WTC11 (cell line): ENCODE data around the gene FUNDC1. TPM values are rescaled to one million over a fixed set of nuclear protein-coding genes. Genes with fewer than 3 reads are reported as not detected.

ENCODE experiments used
- ATAC-seq: fragments of 200-7000 bp; cut with Tn5 transposase; 2 replicates; pipeline ENCODE4 v1.10.0; 2021; ENCODE audit warnings: mild to moderate bottlenecking, moderate library complexity
- CTCF ChIA-PET: fragments of 300-600 bp; sonication (Branson Sonifier 250); formaldehyde crosslinking; loops from one replicate; lab custom pipeline; 2021; ENCODE audit warnings: antibody characterized with exemption; lab: Charles Lee
- POLR2A ChIA-PET: fragments of 350-600 bp; sonication (Branson Sonifier 250); formaldehyde crosslinking; loops from one replicate; lab custom pipeline; 2021; ENCODE audit warnings: antibody characterized with exemption; lab: Charles Lee
- DNase-seq: peaks from one replicate; pipeline ENCODE4 v3.0.0; 2021; ENCODE audit warnings: low spot score
- H3K27ac Mint-ChIP-seq: 2 replicates; pipeline ENCODE4 v1.8.0; 2021; ENCODE audit warnings: mixed read lengths
- H3K27me3 Mint-ChIP-seq: 2 replicates; pipeline ENCODE4 v1.8.0; 2021; ENCODE audit warnings: low read depth, mild to moderate bottlenecking, moderate library complexity, mixed read lengths
- H3K36me3 Mint-ChIP-seq: 2 replicates; pipeline ENCODE4 v1.8.0; 2021; ENCODE audit warnings: mixed read lengths
- H3K4me1 Mint-ChIP-seq: 2 replicates; pipeline ENCODE4 v1.8.0; 2022; ENCODE audit warnings: mixed read lengths
- H3K4me3 Mint-ChIP-seq: 2 replicates; pipeline ENCODE4 v1.8.0; 2021; ENCODE audit warnings: mild to moderate bottlenecking, moderate library complexity, mixed read lengths
- H3K9me3 Mint-ChIP-seq: 2 replicates; pipeline ENCODE4 v1.8.0; 2021; ENCODE audit warnings: mixed read lengths
- FOXK1 ChIP-seq: sonication (generic); formaldehyde crosslinking; IDR thresholded peaks from 2 replicates; pipeline ENCODE4 v1.8.0; 2022; ENCODE audit warnings: mild to moderate bottlenecking, moderate library complexity, missing genetic modification reagents
- GABPB1 ChIP-seq: sonication (generic); formaldehyde crosslinking; IDR thresholded peaks from 2 replicates; pipeline ENCODE4 v1.8.1; 2023; ENCODE audit warnings: mild to moderate bottlenecking, missing genetic modification reagents
- GRHL2 ChIP-seq: fragments of 250-450 bp; sonication (Bioruptor Pico); IDR thresholded peaks from 2 replicates; pipeline ENCODE4 v1.8.0; 2022; ENCODE audit warnings: mild to moderate bottlenecking, moderate library complexity; ENCODE audit not compliant: insufficient replicate concordance, severe bottlenecking
- JAZF1 ChIP-seq: fragments of 250-450 bp; sonication (Bioruptor Pico); IDR thresholded peaks from 2 replicates; pipeline ENCODE4 v1.9.0; 2021; ENCODE audit warnings: moderate library complexity, mild to moderate bottlenecking, inconsistent platforms
- NFATC4 ChIP-seq: fragments of 250-450 bp; sonication (Bioruptor Pico); IDR thresholded peaks from 2 replicates; pipeline ENCODE4 v1.9.0; 2021; ENCODE audit warnings: mild to moderate bottlenecking
- NFE2L1 ChIP-seq: sonication (generic); formaldehyde crosslinking; IDR thresholded peaks from 2 replicates; pipeline ENCODE4 v1.8.1; 2023; ENCODE audit warnings: missing genetic modification reagents
- NR3C1 ChIP-seq: sonication (generic); formaldehyde crosslinking; conservative IDR thresholded peaks from 2 replicates; pipeline ENCODE4 v1.8.1; 2023; ENCODE audit warnings: low read depth, mild to moderate bottlenecking, missing genetic modification reagents
- OVOL2 ChIP-seq: fragments of 250-450 bp; sonication (Bioruptor Pico); IDR thresholded peaks from 2 replicates; pipeline ENCODE4 v1.9.0; 2021; ENCODE audit warnings: mild to moderate bottlenecking, borderline replicate concordance
- PRRX2 ChIP-seq: fragments of 250-450 bp; sonication (Bioruptor Pico); IDR thresholded peaks from 2 replicates; pipeline ENCODE4 v1.8.0; 2021; ENCODE audit warnings: mild to moderate bottlenecking
- SOX15 ChIP-seq: fragments of 250-450 bp; sonication (Bioruptor Pico); IDR thresholded peaks from 2 replicates; pipeline ENCODE4 v1.9.0; 2021; ENCODE audit warnings: mild to moderate bottlenecking
- ZBTB21 ChIP-seq: sonication (generic); formaldehyde crosslinking; IDR thresholded peaks from 2 replicates; pipeline ENCODE4 v1.8.1; 2023; ENCODE audit warnings: mild to moderate bottlenecking, missing genetic modification reagents, borderline replicate concordance
- ZNF219 ChIP-seq: sonication (generic); formaldehyde crosslinking; IDR thresholded peaks from 2 replicates; pipeline ENCODE4 v1.8.0; 2023; ENCODE audit warnings: missing genetic modification reagents, mild to moderate bottlenecking, borderline replicate concordance
- ZNF232 ChIP-seq: sonication (generic); formaldehyde crosslinking; IDR thresholded peaks from 2 replicates; pipeline ENCODE4 v1.8.0; 2022; ENCODE audit warnings: mild to moderate bottlenecking, missing genetic modification reagents
- ZNF263 ChIP-seq: sonication (generic); formaldehyde crosslinking; IDR thresholded peaks from 2 replicates; pipeline ENCODE4 v1.8.1; 2022; ENCODE audit warnings: low read depth, mild to moderate bottlenecking, moderate library complexity, missing genetic modification reagents
- ZNF671 ChIP-seq: fragments of 250-450 bp; sonication (Bioruptor Pico); IDR thresholded peaks from 2 replicates; pipeline ENCODE4 v1.8.0; 2021; ENCODE audit warnings: mild to moderate bottlenecking
- total RNA-seq: library from RNA; stranded (reverse); gene quantifications from 3 replicates; pipeline ENCODE4 v1.2.3, GENCODE V29; 2021
- TF ChIP-seq, protein P1 (sequence below): fragments of 250-450 bp; sonication (Bioruptor Pico); IDR thresholded peaks from 2 replicates; pipeline ENCODE4 v1.9.0; 2021; ENCODE audit warnings: mild to moderate bottlenecking, borderline replicate concordance
- TF ChIP-seq, protein P2 (sequence below): fragments of 250-450 bp; sonication (Bioruptor Pico); IDR thresholded peaks from 2 replicates; pipeline ENCODE4 v1.9.0; 2021; ENCODE audit warnings: moderate library complexity, mild to moderate bottlenecking, inconsistent platforms, borderline replicate concordance
- TF ChIP-seq, protein P3 (sequence below): sonication (generic); formaldehyde crosslinking; IDR thresholded peaks from 2 replicates; pipeline ENCODE4 v1.8.0; 2023; ENCODE audit warnings: missing genetic modification reagents, mild to moderate bottlenecking, borderline replicate concordance
- TF ChIP-seq, protein P4 (sequence below): sonication (generic); formaldehyde crosslinking; IDR thresholded peaks from 2 replicates; pipeline ENCODE4 v1.8.1; 2022; ENCODE audit warnings: missing genetic modification reagents, borderline replicate concordance
- TF ChIP-seq, protein P5 (sequence below): fragments of 250-450 bp; sonication (Bioruptor Pico); IDR thresholded peaks from 2 replicates; pipeline ENCODE4 v1.8.0; 2021; ENCODE audit warnings: mild to moderate bottlenecking
- TF ChIP-seq, protein P6 (sequence below): sonication (generic); formaldehyde crosslinking; conservative IDR thresholded peaks from 2 replicates; pipeline ENCODE4 v1.8.1; 2022; ENCODE audit warnings: mild to moderate bottlenecking, missing genetic modification reagents
- TF ChIP-seq, protein P7 (sequence below): sonication (generic); formaldehyde crosslinking; IDR thresholded peaks from 2 replicates; pipeline ENCODE4 v1.8.0; 2023; ENCODE audit warnings: missing genetic modification reagents

The FUNDC1 gene
- total RNA-seq, 1 experiment from 2014 or later = 20.7 TPM

DNA sequence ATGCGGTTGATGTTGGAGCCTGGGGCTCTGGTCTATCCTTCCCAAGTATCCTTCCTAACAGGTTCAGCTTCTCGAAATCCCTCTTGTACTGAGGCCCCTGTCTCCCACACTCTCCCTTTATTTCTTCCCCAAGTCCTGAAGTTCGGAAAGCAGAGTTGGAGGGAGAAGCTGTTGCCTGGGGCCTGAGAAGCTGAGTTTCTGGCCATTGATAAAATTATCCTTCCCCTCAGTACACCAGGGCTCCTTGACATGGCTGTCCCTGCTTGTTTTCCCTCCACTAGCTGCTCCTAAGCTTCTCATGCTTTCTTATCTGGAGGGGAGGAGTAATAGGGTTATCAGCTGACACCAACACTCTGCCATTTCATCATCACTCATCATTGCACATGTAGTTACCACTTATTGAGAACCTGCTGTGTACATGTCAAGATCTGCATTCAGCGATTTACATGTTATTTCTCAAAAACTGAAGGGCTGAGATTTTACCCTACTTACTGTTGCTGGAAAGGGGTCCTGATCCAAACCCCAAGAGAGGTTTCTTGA lies 58.0 kb downstream of the FUNDC1 start (continued):
- TF ChIP-seq, protein P1, sequence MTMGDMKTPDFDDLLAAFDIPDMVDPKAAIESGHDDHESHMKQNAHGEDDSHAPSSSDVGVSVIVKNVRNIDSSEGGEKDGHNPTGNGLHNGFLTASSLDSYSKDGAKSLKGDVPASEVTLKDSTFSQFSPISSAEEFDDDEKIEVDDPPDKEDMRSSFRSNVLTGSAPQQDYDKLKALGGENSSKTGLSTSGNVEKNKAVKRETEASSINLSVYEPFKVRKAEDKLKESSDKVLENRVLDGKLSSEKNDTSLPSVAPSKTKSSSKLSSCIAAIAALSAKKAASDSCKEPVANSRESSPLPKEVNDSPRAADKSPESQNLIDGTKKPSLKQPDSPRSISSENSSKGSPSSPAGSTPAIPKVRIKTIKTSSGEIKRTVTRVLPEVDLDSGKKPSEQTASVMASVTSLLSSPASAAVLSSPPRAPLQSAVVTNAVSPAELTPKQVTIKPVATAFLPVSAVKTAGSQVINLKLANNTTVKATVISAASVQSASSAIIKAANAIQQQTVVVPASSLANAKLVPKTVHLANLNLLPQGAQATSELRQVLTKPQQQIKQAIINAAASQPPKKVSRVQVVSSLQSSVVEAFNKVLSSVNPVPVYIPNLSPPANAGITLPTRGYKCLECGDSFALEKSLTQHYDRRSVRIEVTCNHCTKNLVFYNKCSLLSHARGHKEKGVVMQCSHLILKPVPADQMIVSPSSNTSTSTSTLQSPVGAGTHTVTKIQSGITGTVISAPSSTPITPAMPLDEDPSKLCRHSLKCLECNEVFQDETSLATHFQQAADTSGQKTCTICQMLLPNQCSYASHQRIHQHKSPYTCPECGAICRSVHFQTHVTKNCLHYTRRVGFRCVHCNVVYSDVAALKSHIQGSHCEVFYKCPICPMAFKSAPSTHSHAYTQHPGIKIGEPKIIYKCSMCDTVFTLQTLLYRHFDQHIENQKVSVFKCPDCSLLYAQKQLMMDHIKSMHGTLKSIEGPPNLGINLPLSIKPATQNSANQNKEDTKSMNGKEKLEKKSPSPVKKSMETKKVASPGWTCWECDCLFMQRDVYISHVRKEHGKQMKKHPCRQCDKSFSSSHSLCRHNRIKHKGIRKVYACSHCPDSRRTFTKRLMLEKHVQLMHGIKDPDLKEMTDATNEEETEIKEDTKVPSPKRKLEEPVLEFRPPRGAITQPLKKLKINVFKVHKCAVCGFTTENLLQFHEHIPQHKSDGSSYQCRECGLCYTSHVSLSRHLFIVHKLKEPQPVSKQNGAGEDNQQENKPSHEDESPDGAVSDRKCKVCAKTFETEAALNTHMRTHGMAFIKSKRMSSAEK (CRISPR knock-in tag) = no peak
- TF ChIP-seq, protein P2, sequence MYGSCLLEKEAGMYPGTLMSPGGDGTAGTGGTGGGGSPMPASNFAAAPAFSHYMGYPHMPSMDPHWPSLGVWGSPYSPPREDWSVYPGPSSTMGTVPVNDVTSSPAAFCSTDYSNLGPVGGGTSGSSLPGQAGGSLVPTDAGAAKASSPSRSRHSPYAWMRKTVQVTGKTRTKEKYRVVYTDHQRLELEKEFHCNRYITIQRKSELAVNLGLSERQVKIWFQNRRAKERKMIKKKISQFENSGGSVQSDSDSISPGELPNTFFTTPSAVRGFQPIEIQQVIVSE (CRISPR knock-in tag) = no peak
- TF ChIP-seq, protein P3, sequence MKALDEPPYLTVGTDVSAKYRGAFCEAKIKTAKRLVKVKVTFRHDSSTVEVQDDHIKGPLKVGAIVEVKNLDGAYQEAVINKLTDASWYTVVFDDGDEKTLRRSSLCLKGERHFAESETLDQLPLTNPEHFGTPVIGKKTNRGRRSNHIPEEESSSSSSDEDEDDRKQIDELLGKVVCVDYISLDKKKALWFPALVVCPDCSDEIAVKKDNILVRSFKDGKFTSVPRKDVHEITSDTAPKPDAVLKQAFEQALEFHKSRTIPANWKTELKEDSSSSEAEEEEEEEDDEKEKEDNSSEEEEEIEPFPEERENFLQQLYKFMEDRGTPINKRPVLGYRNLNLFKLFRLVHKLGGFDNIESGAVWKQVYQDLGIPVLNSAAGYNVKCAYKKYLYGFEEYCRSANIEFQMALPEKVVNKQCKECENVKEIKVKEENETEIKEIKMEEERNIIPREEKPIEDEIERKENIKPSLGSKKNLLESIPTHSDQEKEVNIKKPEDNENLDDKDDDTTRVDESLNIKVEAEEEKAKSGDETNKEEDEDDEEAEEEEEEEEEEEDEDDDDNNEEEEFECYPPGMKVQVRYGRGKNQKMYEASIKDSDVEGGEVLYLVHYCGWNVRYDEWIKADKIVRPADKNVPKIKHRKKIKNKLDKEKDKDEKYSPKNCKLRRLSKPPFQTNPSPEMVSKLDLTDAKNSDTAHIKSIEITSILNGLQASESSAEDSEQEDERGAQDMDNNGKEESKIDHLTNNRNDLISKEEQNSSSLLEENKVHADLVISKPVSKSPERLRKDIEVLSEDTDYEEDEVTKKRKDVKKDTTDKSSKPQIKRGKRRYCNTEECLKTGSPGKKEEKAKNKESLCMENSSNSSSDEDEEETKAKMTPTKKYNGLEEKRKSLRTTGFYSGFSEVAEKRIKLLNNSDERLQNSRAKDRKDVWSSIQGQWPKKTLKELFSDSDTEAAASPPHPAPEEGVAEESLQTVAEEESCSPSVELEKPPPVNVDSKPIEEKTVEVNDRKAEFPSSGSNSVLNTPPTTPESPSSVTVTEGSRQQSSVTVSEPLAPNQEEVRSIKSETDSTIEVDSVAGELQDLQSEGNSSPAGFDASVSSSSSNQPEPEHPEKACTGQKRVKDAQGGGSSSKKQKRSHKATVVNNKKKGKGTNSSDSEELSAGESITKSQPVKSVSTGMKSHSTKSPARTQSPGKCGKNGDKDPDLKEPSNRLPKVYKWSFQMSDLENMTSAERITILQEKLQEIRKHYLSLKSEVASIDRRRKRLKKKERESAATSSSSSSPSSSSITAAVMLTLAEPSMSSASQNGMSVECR (CRISPR knock-in tag) = no peak
- TF ChIP-seq ZNF671 = no peak
- TF ChIP-seq, protein P4, sequence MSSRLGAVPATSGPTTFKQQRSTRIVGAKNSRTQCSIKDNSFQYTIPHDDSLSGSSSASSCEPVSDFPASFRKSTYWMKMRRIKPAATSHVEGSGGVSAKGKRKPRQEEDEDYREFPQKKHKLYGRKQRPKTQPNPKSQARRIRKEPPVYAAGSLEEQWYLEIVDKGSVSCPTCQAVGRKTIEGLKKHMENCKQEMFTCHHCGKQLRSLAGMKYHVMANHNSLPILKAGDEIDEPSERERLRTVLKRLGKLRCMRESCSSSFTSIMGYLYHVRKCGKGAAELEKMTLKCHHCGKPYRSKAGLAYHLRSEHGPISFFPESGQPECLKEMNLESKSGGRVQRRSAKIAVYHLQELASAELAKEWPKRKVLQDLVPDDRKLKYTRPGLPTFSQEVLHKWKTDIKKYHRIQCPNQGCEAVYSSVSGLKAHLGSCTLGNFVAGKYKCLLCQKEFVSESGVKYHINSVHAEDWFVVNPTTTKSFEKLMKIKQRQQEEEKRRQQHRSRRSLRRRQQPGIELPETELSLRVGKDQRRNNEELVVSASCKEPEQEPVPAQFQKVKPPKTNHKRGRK (CRISPR knock-in tag) = no peak

DNA sequence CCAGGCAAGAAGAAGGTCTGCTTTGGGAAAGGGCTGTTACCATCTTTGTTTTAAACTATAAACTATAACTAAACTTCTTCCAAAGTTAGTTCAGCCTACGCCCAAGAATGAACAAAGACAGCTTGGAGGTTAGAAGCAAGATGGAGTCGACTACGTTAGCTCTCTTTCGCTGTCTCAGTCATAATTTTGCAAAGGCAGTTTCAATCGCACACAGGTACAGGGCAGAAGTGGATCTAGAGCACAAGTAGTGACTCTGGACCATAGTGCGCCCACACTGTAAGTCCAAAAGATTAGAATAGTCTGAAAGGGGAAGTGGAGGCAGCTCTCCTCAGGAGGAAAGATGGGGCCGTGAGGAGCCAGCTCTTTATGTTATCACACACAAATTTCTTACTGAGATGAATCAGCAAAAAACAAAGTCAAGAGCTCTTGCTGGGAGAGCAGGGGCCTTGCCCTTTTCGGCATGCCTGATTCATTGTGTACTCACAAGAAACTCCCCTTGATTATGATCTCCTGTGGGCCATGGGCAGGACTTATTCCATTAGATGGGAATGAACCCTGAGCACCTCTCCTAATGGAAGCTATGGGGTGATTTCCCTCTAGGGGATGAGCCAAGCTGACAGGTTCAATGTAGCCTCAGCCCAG lies 58.6 kb downstream of the FUNDC1 start:
- no peaks in the 10 kb centered on the region for H3K9me3 Mint-ChIP-seq
- DNase-seq = no peak
- no peak overlapping the region for H3K27ac Mint-ChIP-seq
- H3K4me3 Mint-ChIP-seq = no peak overlapping the region
- POLR2A ChIA-PET = no interaction called here
- no peaks in the 10 kb centered on the region for H3K27me3 Mint-ChIP-seq
- H3K4me1 Mint-ChIP-seq = no peaks in the 10 kb centered on the region
- no peak for ATAC-seq
- CTCF ChIA-PET = interaction anchor here (1.2 kb wide), 1 partner anchor 525 kb away, joined by 3 read pairs; no protein-coding TSS in a partner anchor
- no peaks in the 10 kb centered on the region for H3K36me3 Mint-ChIP-seq
- TF ChIP-seq, protein P5, sequence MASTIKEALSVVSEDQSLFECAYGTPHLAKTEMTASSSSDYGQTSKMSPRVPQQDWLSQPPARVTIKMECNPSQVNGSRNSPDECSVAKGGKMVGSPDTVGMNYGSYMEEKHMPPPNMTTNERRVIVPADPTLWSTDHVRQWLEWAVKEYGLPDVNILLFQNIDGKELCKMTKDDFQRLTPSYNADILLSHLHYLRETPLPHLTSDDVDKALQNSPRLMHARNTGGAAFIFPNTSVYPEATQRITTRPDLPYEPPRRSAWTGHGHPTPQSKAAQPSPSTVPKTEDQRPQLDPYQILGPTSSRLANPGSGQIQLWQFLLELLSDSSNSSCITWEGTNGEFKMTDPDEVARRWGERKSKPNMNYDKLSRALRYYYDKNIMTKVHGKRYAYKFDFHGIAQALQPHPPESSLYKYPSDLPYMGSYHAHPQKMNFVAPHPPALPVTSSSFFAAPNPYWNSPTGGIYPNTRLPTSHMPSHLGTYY = no peak
- no peak for TF ChIP-seq NFATC4 (CRISPR knock-in tag)
- TF ChIP-seq ZNF219 (CRISPR knock-in tag) = no peak
- TF ChIP-seq NR3C1 (CRISPR knock-in tag) = no peak
- no peak for TF ChIP-seq PRRX2 (CRISPR knock-in tag)
- no peak for TF ChIP-seq SOX15 (CRISPR knock-in tag)
- TF ChIP-seq, protein P6, sequence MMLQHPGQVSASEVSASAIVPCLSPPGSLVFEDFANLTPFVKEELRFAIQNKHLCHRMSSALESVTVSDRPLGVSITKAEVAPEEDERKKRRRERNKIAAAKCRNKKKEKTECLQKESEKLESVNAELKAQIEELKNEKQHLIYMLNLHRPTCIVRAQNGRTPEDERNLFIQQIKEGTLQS (CRISPR knock-in tag) = no peak
- TF ChIP-seq JAZF1 (CRISPR knock-in tag) = no peak
- no peak for TF ChIP-seq ZNF232 (CRISPR knock-in tag)
- TF ChIP-seq GRHL2 (CRISPR knock-in tag) = no peak
- TF ChIP-seq, protein P7, sequence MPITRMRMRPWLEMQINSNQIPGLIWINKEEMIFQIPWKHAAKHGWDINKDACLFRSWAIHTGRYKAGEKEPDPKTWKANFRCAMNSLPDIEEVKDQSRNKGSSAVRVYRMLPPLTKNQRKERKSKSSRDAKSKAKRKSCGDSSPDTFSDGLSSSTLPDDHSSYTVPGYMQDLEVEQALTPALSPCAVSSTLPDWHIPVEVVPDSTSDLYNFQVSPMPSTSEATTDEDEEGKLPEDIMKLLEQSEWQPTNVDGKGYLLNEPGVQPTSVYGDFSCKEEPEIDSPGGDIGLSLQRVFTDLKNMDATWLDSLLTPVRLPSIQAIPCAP (CRISPR knock-in tag) = no peak
- no peak for TF ChIP-seq GABPB1 (CRISPR knock-in tag)
- TF ChIP-seq OVOL2 (CRISPR knock-in tag) = no peak
- no peak for TF ChIP-seq ZBTB21 (CRISPR knock-in tag)
- TF ChIP-seq FOXK1 = no peak
- no peak for TF ChIP-seq NFE2L1
- TF ChIP-seq ZNF263 (CRISPR knock-in tag) = no peak
